GM06990 (cell line): Measurements from ENCODE around the gene NMRK2.
"Not testable (repeated sequence)": the region's sequence is repeated elsewhere in the genome, so short reads cannot be mapped to it uniquely, and the experiment has no call there.

Experiments used
- DNase-seq: peaks from one replicate; pipeline ENCODE4 v3.0.0-alpha.2; 2011; ENCODE audit not compliant: insufficient read length; ENCODE audit errors: extremely low read depth
- H3K27me3 ChIP-seq: replicated peaks from 2 replicates; pipeline ENCODE4 v1.6.0; 2011; ENCODE audit warnings: low read length; ENCODE audit not compliant: control insufficient read depth, insufficient read depth
- H3K36me3 ChIP-seq: 2 replicates; pipeline ENCODE4 v1.5.1; 2011; ENCODE audit warnings: low read length; ENCODE audit not compliant: control insufficient read depth, insufficient read depth
- H3K4me3 ChIP-seq: replicated peaks from 2 replicates; pipeline ENCODE4 v1.5.1; 2011; ENCODE audit warnings: low read depth, mild to moderate bottlenecking, control low read depth, low read length
- CTCF ChIP-seq: IDR thresholded peaks from 2 replicates; pipeline ENCODE4 v1.5.1; 2011; ENCODE audit warnings: low read length, control low read depth, mild to moderate bottlenecking, inconsistent platforms; ENCODE audit not compliant: insufficient read depth, poor library complexity, severe bottlenecking

Gene NMRK2

GRCh38 chr19:3932931-3933810, at the start of gene NMRK2:
Gene NMRK2, plus strand, starts transcription at chr19:3933069. Its CDS starts 603 bp downstream, at chr19:3933672.
- DNase-seq, result no peak
- TF ChIP-seq CTCF, result no peak
- Histone ChIP-seq H3K4me3 (no peak within 1 kb of the TSS), H3K27me3 (no peaks in the 10 kb centered on the region; the same call in 1 of the 2 replicates), H3K36me3 (no peaks in the 10 kb centered on the region)

GRCh38 chr19:3890591-3890990, 42.3 kb upstream of the NMRK2 start:
- peaks cover 1% of the 10 kb centered on the region; the same call in 1 of the 2 replicates for H3K27me3 ChIP-seq
- TF ChIP-seq CTCF, result no peak
- no peak overlapping the region for H3K4me3 ChIP-seq
- DNase-seq, result no peak
- no peaks in the 10 kb centered on the region for H3K36me3 ChIP-seq

DNA sequence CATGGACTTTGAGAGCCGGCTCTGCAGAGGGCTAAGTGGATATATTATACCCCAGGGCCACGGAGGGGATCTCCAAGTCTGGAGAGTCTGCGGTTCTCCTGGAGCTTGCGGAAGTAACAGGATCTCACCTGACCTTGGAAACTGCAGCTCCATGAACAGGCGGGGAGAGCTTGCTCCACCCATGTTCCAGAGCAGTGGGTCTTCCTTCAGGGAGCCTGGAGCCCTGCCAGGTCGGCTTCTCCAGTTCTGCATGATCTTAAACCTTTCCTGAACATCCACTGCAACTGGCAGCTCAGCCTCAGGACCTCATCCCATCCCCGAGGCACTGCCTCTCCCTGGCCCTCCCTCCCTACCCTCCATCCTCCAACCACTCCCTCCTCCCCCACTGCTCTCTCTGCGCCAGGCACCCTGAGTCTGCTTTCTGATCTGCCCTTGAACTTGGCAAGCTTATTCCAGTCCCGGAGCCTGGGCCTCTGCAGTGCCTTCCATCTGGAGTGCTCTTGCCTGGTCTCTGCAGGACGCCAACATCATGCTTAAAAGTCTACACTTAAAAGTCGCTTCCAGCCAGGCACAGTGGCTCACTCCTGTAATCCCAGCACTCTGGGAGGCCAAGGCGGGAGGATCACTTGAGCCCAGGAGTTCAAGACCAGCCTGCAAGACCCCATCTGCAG, 39.2 kb upstream of the NMRK2 start:
- H3K27me3 ChIP-seq, result peaks cover 1% of the 10 kb centered on the region; the same call in 1 of the 2 replicates
- no peak for DNase-seq
- no peaks in the 10 kb centered on the region for H3K36me3 ChIP-seq
- no peak overlapping the region for H3K4me3 ChIP-seq
- TF ChIP-seq CTCF, result no peak

- H3K4me3 ChIP-seq, H3K36me3 ChIP-seq, DNase-seq, H3K27me3 ChIP-seq: not testable (repeated sequence)
These were observed 37.9 kb upstream of the NMRK2 start for GRCh38 chr19:3894959-3895358.

DNA sequence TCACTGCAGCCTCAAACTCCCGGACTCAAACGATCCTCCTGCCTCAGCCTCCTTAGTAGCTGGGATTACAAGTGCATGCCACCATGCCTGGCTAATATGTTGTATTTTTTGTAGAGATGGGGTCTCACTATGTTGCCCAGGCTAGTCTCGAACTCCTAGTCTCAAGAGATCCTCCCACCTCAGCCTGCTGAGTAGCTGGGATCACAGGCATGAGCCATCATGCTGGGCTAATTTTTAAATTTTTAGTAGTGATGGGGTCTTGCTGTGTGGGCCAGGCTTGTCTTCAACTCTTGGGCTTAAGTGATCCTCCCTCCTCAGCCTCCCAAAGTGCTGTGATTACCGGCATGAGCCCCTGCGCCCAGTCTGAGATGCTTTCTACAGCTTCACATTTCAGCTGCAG, 37.1 kb upstream of the NMRK2 start:
- Histone ChIP-seq H3K4me3 (no peak overlapping the region), H3K27me3 (peaks cover 1% of the 10 kb centered on the region; the same call in 1 of the 2 replicates), H3K36me3 (no peaks in the 10 kb centered on the region)
- TF ChIP-seq CTCF, result no peak
- DNase-seq, result no peak

DNA sequence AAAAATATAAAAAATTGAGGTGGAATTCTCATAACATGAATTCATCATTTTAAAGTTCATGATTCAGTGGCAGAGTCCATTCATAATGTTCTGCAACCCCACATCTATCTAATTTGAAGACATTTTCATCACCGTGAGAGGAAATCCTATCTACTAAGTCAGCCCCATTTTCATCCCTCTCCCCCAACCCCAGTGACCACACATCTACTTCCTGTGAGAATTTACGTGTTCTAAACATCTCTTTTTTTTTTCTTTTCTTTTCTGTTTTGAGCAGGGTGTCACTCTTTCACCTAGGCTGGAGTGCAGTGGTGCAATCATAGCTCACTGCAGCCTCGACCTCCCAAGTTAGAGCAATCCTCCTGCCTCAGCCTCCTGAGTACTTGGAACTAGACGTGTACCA, 34.9 kb upstream of the NMRK2 start:
- DNase-seq, result no peak
- no peak for TF ChIP-seq CTCF
- Histone ChIP-seq H3K36me3 (no peaks in the 10 kb centered on the region), H3K27me3 (peaks cover 1% of the 10 kb centered on the region; the same call in 1 of the 2 replicates), H3K4me3 (no peak overlapping the region)
